Stimulated activated CD4-positive, alpha-beta T cell treated with anti-CD3 and anti-CD28 coated beads, Interleukin-1b, Interleukin-23, amount 100 ng/mL, for 48 hours (primary cell): Measurements from ENCODE around the gene CACTIN.
"Not testable (repeated sequence)": the region's sequence is repeated elsewhere in the genome, so short reads cannot be mapped to it uniquely, and the experiment has no call there.

Experiments
- DNase-seq: peaks from one replicate; pipeline ENCODE4 v3.0.0-alpha.2; 2020

Gene CACTIN

GRCh38 chr19:3626473-3627350, at the start of gene CACTIN:
TSS of gene CACTIN (minus strand) at chr19:3626790. CDS start at chr19:3626762, 28 bp downstream.
- peak; percentile 99 for DNase-seq

- DNase-seq: no peak
Measured at GRCh38 chr19:3674784-3675543, 48.4 kb upstream of the CACTIN start.

- DNase-seq: no peak
Measured at GRCh38 chr19:3673506-3674439, 47.2 kb upstream of the CACTIN start.

GRCh38 chr19:3672993-3673392, 46.4 kb upstream of the CACTIN start:
- no peak for DNase-seq

- no peak for DNase-seq
Measured at GRCh38 chr19:3672575-3672948, 46.0 kb upstream of the CACTIN start.

- peak; percentile 34 for DNase-seq
Measured at GRCh38 chr19:3671680-3672574, 45.3 kb upstream of the CACTIN start.

- peak; percentile 42 for DNase-seq
Measured at GRCh38 chr19:3670796-3671679, 44.4 kb upstream of the CACTIN start.

GRCh38 chr19:3669947-3670795, 43.6 kb upstream of the CACTIN start:
- DNase-seq: no peak

GRCh38 chr19:3669082-3669946, 42.7 kb upstream of the CACTIN start:
- DNase-seq: no peak

GRCh38 chr19:3668331-3669081, 41.9 kb upstream of the CACTIN start:
- DNase-seq: no peak

- no peak for DNase-seq
Measured at GRCh38 chr19:3667766-3668165, 41.2 kb upstream of the CACTIN start.

- no peak for DNase-seq
Measured at GRCh38 chr19:3667037-3667638, 40.5 kb upstream of the CACTIN start.

- not testable (repeated sequence) for DNase-seq
Measured at GRCh38 chr19:3666545-3666856, 39.9 kb upstream of the CACTIN start.

- peak; percentile 64 for DNase-seq
Measured at GRCh38 chr19:3665681-3666544, 39.3 kb upstream of the CACTIN start.

GRCh38 chr19:3664879-3665642, 38.5 kb upstream of the CACTIN start:
- no peak for DNase-seq

GRCh38 chr19:3663838-3664237, 37.2 kb upstream of the CACTIN start:
- no peak for DNase-seq
